H9 (cell line): ENCODE measurements around the gene OST4. TPM values are rescaled to one million over a fixed set of nuclear protein-coding genes. Genes with fewer than 3 reads are reported as not detected.

Experiments used
- DNase-seq: peaks from one replicate; pipeline ENCODE4 v3.0.0-alpha.2; 2017
- H2AFZ ChIP-seq: one replicate; pipeline ENCODE4 v1.6.1; 2013; ENCODE audit warnings: mild to moderate bottlenecking, low read length, control low read depth, moderate library complexity
- H2AK5ac ChIP-seq: 2 replicates; pipeline ENCODE4 v1.6.1; 2013; ENCODE audit warnings: low read length, control low read depth, mixed read lengths; ENCODE audit not compliant: insufficient read length
- H2BK120ac ChIP-seq: one replicate; pipeline ENCODE4 v1.6.1; 2013; ENCODE audit warnings: low read depth, mild to moderate bottlenecking, low read length, control low read depth, inconsistent platforms; ENCODE audit not compliant: poor library complexity, severe bottlenecking
- H2BK12ac ChIP-seq: 2 replicates; pipeline ENCODE4 v1.6.1; 2013; ENCODE audit warnings: low read length, control low read depth, mixed read lengths, low read depth; ENCODE audit not compliant: insufficient read length
- H2BK15ac ChIP-seq: 2 replicates; pipeline ENCODE4 v1.6.1; 2013; ENCODE audit warnings: low read depth, low read length, control low read depth
- H2BK20ac ChIP-seq: one replicate; pipeline ENCODE4 v1.6.1; 2013; ENCODE audit warnings: low read depth, mild to moderate bottlenecking, low read length, control low read depth, inconsistent platforms; ENCODE audit not compliant: poor library complexity, severe bottlenecking
- H2BK5ac ChIP-seq: 2 replicates; pipeline ENCODE4 v1.6.1; 2013; ENCODE audit warnings: low read length, control low read depth, mixed read lengths; ENCODE audit not compliant: insufficient read length
- H3K14ac ChIP-seq: 2 replicates; pipeline ENCODE4 v1.6.1; 2013; ENCODE audit warnings: low read length, control low read depth; ENCODE audit not compliant: insufficient read depth
- H3K18ac ChIP-seq: 2 replicates; pipeline ENCODE4 v1.6.1; 2013; ENCODE audit warnings: low read depth, mild to moderate bottlenecking, mixed read lengths, low read length, control low read depth; ENCODE audit not compliant: insufficient read length
- H3K23ac ChIP-seq: 2 replicates; pipeline ENCODE4 v1.6.1; 2013; ENCODE audit warnings: low read length, control low read depth, mixed read lengths, low read depth; ENCODE audit not compliant: insufficient read length
- H3K23me2 ChIP-seq: 2 replicates; pipeline ENCODE4 v1.6.1; 2013; ENCODE audit warnings: low read depth, mild to moderate bottlenecking, mixed read lengths, low read length, control low read depth; ENCODE audit not compliant: insufficient read length, poor library complexity, severe bottlenecking
- H3K27ac ChIP-seq: 2 replicates; pipeline ENCODE4 v1.5.1; 2013; ENCODE audit warnings: low read length, control low read depth, mixed read lengths, low read depth; ENCODE audit not compliant: insufficient read length
- H3K27me3 ChIP-seq: 2 replicates; pipeline ENCODE4 v1.6.1; 2013; ENCODE audit warnings: low read length, control low read depth, inconsistent platforms; ENCODE audit not compliant: insufficient read depth
- H3K4ac ChIP-seq: 2 replicates; pipeline ENCODE4 v1.6.1; 2013; ENCODE audit warnings: low read depth, mild to moderate bottlenecking, control low read depth, inconsistent platforms, low read length, moderate library complexity
- H3K4me1 ChIP-seq: 2 replicates; pipeline ENCODE4 v1.6.1; 2013; ENCODE audit warnings: low read length, control low read depth, inconsistent platforms; ENCODE audit not compliant: insufficient read depth
- H3K4me2 ChIP-seq: 2 replicates; pipeline ENCODE4 v1.6.1; 2013; ENCODE audit warnings: low read length, control low read depth, mixed read lengths; ENCODE audit not compliant: insufficient read length, insufficient read depth
- H3K56ac ChIP-seq: 2 replicates; pipeline ENCODE4 v1.6.1; 2013; ENCODE audit warnings: low read depth, mild to moderate bottlenecking, mixed read lengths, low read length, control low read depth; ENCODE audit not compliant: insufficient read length
- H3K79me1 ChIP-seq: 2 replicates; pipeline ENCODE4 v1.6.1; 2013; ENCODE audit warnings: low read depth, mild to moderate bottlenecking, moderate library complexity, low read length, control low read depth, inconsistent platforms; ENCODE audit not compliant: insufficient read depth, poor library complexity, severe bottlenecking
- H3K79me2 ChIP-seq: 2 replicates; pipeline ENCODE4 v1.6.1; 2013; ENCODE audit warnings: low read length, control low read depth, inconsistent platforms; ENCODE audit not compliant: insufficient read depth
- H3K9ac ChIP-seq: 2 replicates; pipeline ENCODE4 v1.6.1; 2013; ENCODE audit warnings: low read length, control low read depth, mixed read lengths; ENCODE audit not compliant: insufficient read length; ENCODE audit errors: extremely low read depth
- H3K9me3 ChIP-seq: one replicate; pipeline ENCODE4 v1.6.1; 2013; ENCODE audit warnings: low read depth, low read length, inconsistent platforms; ENCODE audit not compliant: control insufficient read depth
- H3T11ph ChIP-seq: one replicate; pipeline ENCODE4 v1.6.1; 2013; ENCODE audit warnings: mild to moderate bottlenecking, low read length, control low read depth, inconsistent platforms
- H4K20me1 ChIP-seq: one replicate; pipeline ENCODE4 v1.6.1; 2013; ENCODE audit not compliant: control insufficient read depth, insufficient read length, insufficient read depth
- H4K5ac ChIP-seq: 2 replicates; pipeline ENCODE4 v1.6.1; 2013; ENCODE audit warnings: low read depth, mild to moderate bottlenecking, mixed read lengths, low read length, control low read depth; ENCODE audit not compliant: insufficient read length
- H4K8ac ChIP-seq: replicated peaks from 2 replicates; pipeline ENCODE4 v1.6.1; 2013; ENCODE audit warnings: low read length, control low read depth, mixed read lengths, low read depth; ENCODE audit not compliant: insufficient read length
- H4K91ac ChIP-seq: 2 replicates; pipeline ENCODE4 v1.6.1; 2013; ENCODE audit warnings: low read depth, mild to moderate bottlenecking, moderate library complexity, mixed read lengths, low read length, control low read depth; ENCODE audit not compliant: insufficient read length
- H3K27ac Mint-ChIP-seq, 3 experiments: 2 replicates in 2 of 3; 3 replicates in 1 of 3; pipeline ENCODE4 v1.8.0; 2020 to 2021; ENCODE audit warnings: mixed read lengths in 3 of 3, mild to moderate bottlenecking in 1 of 3, moderate library complexity in 1 of 3
- H3K27me3 Mint-ChIP-seq: 2 replicates; pipeline ENCODE4 v1.8.0; 2021; ENCODE audit warnings: low read depth, mild to moderate bottlenecking, moderate library complexity, mixed read lengths
- H3K36me3 Mint-ChIP-seq, 3 experiments: 2 replicates in 2 of 3; 3 replicates in 1 of 3; pipeline ENCODE4 v1.8.0; 2020 to 2021; ENCODE audit warnings: low read depth in 3 of 3, mixed read lengths in 3 of 3; ENCODE audit not compliant: insufficient read depth in 1 of 3
- H3K4me1 Mint-ChIP-seq, 2 experiments: 2 replicates each; pipeline ENCODE4 v1.8.0; 2020; ENCODE audit warnings: mixed read lengths in 2 of 2
- H3K4me3 Mint-ChIP-seq, 2 experiments: 2 replicates in 1 of 2; 3 replicates in 1 of 2; pipeline ENCODE4 v1.8.0; 2020 to 2021; ENCODE audit warnings: mild to moderate bottlenecking in 2 of 2, mixed read lengths in 2 of 2, moderate library complexity in 1 of 2
- H3K9me3 Mint-ChIP-seq, 2 experiments: 2 replicates in 1 of 2; 3 replicates in 1 of 2; pipeline ENCODE4 v1.8.0; 2020; ENCODE audit warnings: mild to moderate bottlenecking in 2 of 2, mixed read lengths in 2 of 2, moderate library complexity in 1 of 2
- CTCF ChIP-seq: fragments of 200-600 bp; sonication (generic); conservative IDR thresholded peaks from 3 replicates; pipeline ENCODE4 v1.8.0; 2021; ENCODE audit warnings: antibody characterized with exemption, mild to moderate bottlenecking
- WGBS: extraction: QIAGEN DNeasy Blood & Tissue Kit; methylation state at CpG from one replicate; pipeline ENCODE4 v1.1.7; 2013; ENCODE audit warnings: missing lambda C conversion rate, low lambda C conversion rate, mixed read lengths; ENCODE audit not compliant: insufficient read length; ENCODE audit errors: extremely low coverage; 5-methylcytosine and 5-hydroxymethylcytosine counted together
- total RNA-seq: library from RNA; stranded (reverse); gene quantifications from 2 replicates; pipeline ENCODE4 v1.2.1, GENCODE V29; 2021

Gene OST4
- total RNA-seq, 1 experiment from 2014 or later: 215 TPM

GRCh38 chr2:27039871-27040270 lies 31.6 kb downstream of the OST4 start:
- Mint-ChIP-seq H3K27ac (peak overlapping the region in 1 of 3 experiments; percentile 67; a peak in 1 of 7 replicates), H3K4me1 (peaks cover 0 to 5% of the 10 kb centered on the region in 2 experiments; a peak in 1 of 4 replicates), H3K4me3 (no peak overlapping the region), H3K36me3 (peaks cover 20 to 78% (median 73%) of the 10 kb centered on the region in 3 experiments), H3K27me3 (no peaks in the 10 kb centered on the region), H3K9me3 (no peaks in the 10 kb centered on the region)
- Histone ChIP-seq H2BK12ac (no peak overlapping the region), H4K8ac (no peak overlapping the region), H3K4me1 (no peaks in the 10 kb centered on the region), H2BK20ac (no peak overlapping the region), H2AK5ac (no peak overlapping the region), H2BK120ac (no peak overlapping the region), H3T11ph (no peak overlapping the region), H3K27ac (no peak overlapping the region), H3K23me2 (no peaks in the 10 kb centered on the region), H3K79me2 (no peaks in the 10 kb centered on the region), H3K4me2 (no peak overlapping the region), H2BK15ac (no peak overlapping the region), H3K14ac (no peak overlapping the region), H3K4ac (no peak overlapping the region), H2BK5ac (no peak overlapping the region), H4K20me1 (no peaks in the 10 kb centered on the region), H3K56ac (no peak overlapping the region), H4K5ac (no peak overlapping the region), H4K91ac (no peak overlapping the region), H3K9ac (no peak overlapping the region), H3K79me1 (no peaks in the 10 kb centered on the region), H3K23ac (no peak overlapping the region), H2AFZ (no peak overlapping the region), H3K27me3 (no peaks in the 10 kb centered on the region), H3K9me3 (no peaks in the 10 kb centered on the region), H3K18ac (no peak overlapping the region)
- no peak for TF ChIP-seq CTCF
- WGBS: no CpG with 5 or more reads among the region's 7 CpGs
- DNase-seq: no peak
